ENCODE results near the gene LIPE.
"Not testable (repeated sequence)": the region's sequence is repeated elsewhere in the genome, so short reads cannot be mapped to it uniquely, and the experiment has no call there.

The LIPE gene

GRCh38 chr19:42427313-42427712 is at the start of gene LIPE:
LIPE (minus strand) TSS chr19:42427388; CDS start chr19:42427149, 239 bp downstream.
- intact Hi-C loops (cut with DNase I), result no loop called here
- DNase-seq, result peak in 20 of 42 donors; percentile 10 to 87 (median 56)

- intact Hi-C loops (cut with DNase I), result no loop called here
Measured at GRCh38 chr19:42475366-42475765, 48.2 kb upstream of the LIPE start.

GRCh38 chr19:42474743-42475142 is 47.6 kb upstream of the LIPE start:
- DNase-seq, result peak in 5 of 42 donors; percentile 22 to 52 (median 38)
- intact Hi-C loops (cut with DNase I), result no loop called here

More at GRCh38 chr19:42475366-42475765, 48.2 kb upstream of the LIPE start:
- no peak for DNase-seq

GRCh38 chr19:42473686-42474085 is 46.5 kb upstream of the LIPE start:
- intact Hi-C loops (cut with DNase I), result no loop called here
- DNase-seq, result no peak

GRCh38 chr19:42472402-42473147 is 45.4 kb upstream of the LIPE start:
- DNase-seq, result no peak
- intact Hi-C loops (cut with DNase I), result no loop called here

GRCh38 chr19:42471554-42472249 is 44.5 kb upstream of the LIPE start:
- intact Hi-C loops (cut with DNase I), result no loop called here
- no peak for DNase-seq

- intact Hi-C loops (cut with DNase I), result no loop called here
- peak in 1 of 42 donors; percentile 20 for DNase-seq
Measured at GRCh38 chr19:42469311-42470235, 42.4 kb upstream of the LIPE start.

GRCh38 chr19:42468273-42468796 is 41.1 kb upstream of the LIPE start:
- intact Hi-C loops (cut with DNase I), result no loop called here
- DNase-seq, result peak in 1 of 42 donors; percentile 20

GRCh38 chr19:42467183-42467760 is 40.1 kb upstream of the LIPE start:
- intact Hi-C loops (cut with DNase I), result no loop called here
- DNase-seq, result peak in 2 of 42 donors; percentile 24 to 36

- DNase-seq, result peak in 1 of 42 donors; percentile 28
- intact Hi-C loops (cut with DNase I), result no loop called here
Measured at GRCh38 chr19:42466521-42467182, 39.5 kb upstream of the LIPE start.

GRCh38 chr19:42465827-42466280 is 38.7 kb upstream of the LIPE start:
- peak in 3 of 42 donors; percentile 14 to 34 (median 22) for DNase-seq
- intact Hi-C loops (cut with DNase I), result no loop called here

- DNase-seq, result peak in 41 of 42 donors; percentile 13 to 91 (median 72)
- intact Hi-C loops (cut with DNase I), result no loop called here
Measured at GRCh38 chr19:42461700-42462324, 34.6 kb upstream of the LIPE start.

- intact Hi-C loops (cut with DNase I), result not testable (repeated sequence)
- peak in 2 of 42 donors; percentile 32 to 36 for DNase-seq
Measured at GRCh38 chr19:42461231-42461630, 34.0 kb upstream of the LIPE start.

- intact Hi-C loops (cut with DNase I), result no loop called here
- DNase-seq, result peak in 1 of 42 donors; percentile 4
Measured at GRCh38 chr19:42459926-42460325, 32.7 kb upstream of the LIPE start.

- peak in 1 of 42 donors; percentile 0 for DNase-seq
Measured at GRCh38 chr19:42455621-42456081, 28.5 kb upstream of the LIPE start.

GRCh38 chr19:42455086-42455485 is 27.9 kb upstream of the LIPE start:
- no peak for DNase-seq
- intact Hi-C loops (cut with DNase I), result no loop called here

More at GRCh38 chr19:42455621-42456081, 28.5 kb upstream of the LIPE start:
- intact Hi-C loops (cut with DNase I), result no loop called here

- DNase-seq, result no peak
- intact Hi-C loops (cut with DNase I), result loop anchor here (2.0 kb wide), 1 partner anchor 76 kb away; the partner anchor contains the start of gene CEACAM1
Measured at GRCh38 chr19:42452590-42452989, 25.4 kb upstream of the LIPE start.
